HL-60/S4 treated with phorbol 12-myristate 13-acetate at 8.2 ng/mL for 4 days and 3 days (cell line): Measurements from ENCODE around the gene KIF3B.
"Not testable (repeated sequence)": the region's sequence is repeated elsewhere in the genome, so short reads cannot be mapped to it uniquely, and the experiment has no call there.

Source experiments
- in situ Hi-C: fragments of 300-500 bp; cut with MboI; formaldehyde crosslinking; loops from 2 replicates; pipeline ENCODE4 v1.15.0; 2022; ENCODE audit warnings: low sequenced_read_pairs

Gene KIF3B

GRCh38 chr20:32292548-32292947 lies 15.1 kb downstream of the KIF3B start:
- in situ Hi-C loops, result no loop called here

GRCh38 chr20:32294071-32294470 lies 16.6 kb downstream of the KIF3B start:
- in situ Hi-C loops, result no loop called here

- in situ Hi-C loops, result no loop called here
These were observed 19.0 kb downstream of the KIF3B start for GRCh38 chr20:32296412-32296811.

- in situ Hi-C loops, result no loop called here
These were observed 19.5 kb downstream of the KIF3B start for GRCh38 chr20:32296819-32297420.

GRCh38 chr20:32297439-32297838 lies 20.0 kb downstream of the KIF3B start:
- in situ Hi-C loops, result no loop called here

- in situ Hi-C loops, result no loop called here
These were observed 23.2 kb downstream of the KIF3B start for GRCh38 chr20:32300647-32301046.

- in situ Hi-C loops, result no loop called here
These were observed 24.5 kb downstream of the KIF3B start for GRCh38 chr20:32301719-32302506.

- in situ Hi-C loops, result no loop called here
These were observed 25.0 kb downstream of the KIF3B start for GRCh38 chr20:32302507-32302872.

GRCh38 chr20:32304131-32304746 lies 26.8 kb downstream of the KIF3B start:
- in situ Hi-C loops, result no loop called here

- in situ Hi-C loops, result no loop called here
These were observed 35.4 kb downstream of the KIF3B start for GRCh38 chr20:32312718-32313424.

GRCh38 chr20:32314768-32315167 lies 37.3 kb downstream of the KIF3B start:
- in situ Hi-C loops, result no loop called here

- in situ Hi-C loops, result no loop called here
These were observed 37.9 kb downstream of the KIF3B start for GRCh38 chr20:32315399-32315798.

- in situ Hi-C loops, result no loop called here
These were observed 38.4 kb downstream of the KIF3B start for GRCh38 chr20:32315891-32316290.

- in situ Hi-C loops, result no loop called here
These were observed 39.2 kb downstream of the KIF3B start for GRCh38 chr20:32316667-32317066.

- in situ Hi-C loops, result no loop called here
These were observed 41.6 kb downstream of the KIF3B start for GRCh38 chr20:32319100-32319499.

GRCh38 chr20:32320305-32320704 lies 42.9 kb downstream of the KIF3B start:
- in situ Hi-C loops, result no loop called here

GRCh38 chr20:32321390-32321789 lies 43.9 kb downstream of the KIF3B start:
- in situ Hi-C loops, result no loop called here

- in situ Hi-C loops, result not testable (repeated sequence)
These were observed 44.8 kb downstream of the KIF3B start for GRCh38 chr20:32322260-32322659.

GRCh38 chr20:32323761-32324160 lies 46.3 kb downstream of the KIF3B start:
- in situ Hi-C loops, result not testable (repeated sequence)

- in situ Hi-C loops, result no loop called here
These were observed 48.5 kb downstream of the KIF3B start for GRCh38 chr20:32325706-32326503.

GRCh38 chr20:32326504-32326845 lies 49.0 kb downstream of the KIF3B start:
- in situ Hi-C loops, result no loop called here
